ENCODE data around the gene CYB561D1.

GRCh38 chr1:109537450-109538178, 43.7 kb downstream of the CYB561D1 start:
- no peak for TF ChIP-seq EZH2 (IDR thresholded peaks at IDR 0.05; ENCODE audit: borderline replicate concordance, low read length)
- TF ChIP-seq CTCF (IDR thresholded peaks at IDR 0.05; ENCODE audit: low read length), result no peak
